GM20000 (cell line): Measurements from ENCODE around the gene SSC4D.

Experiments used
- DNase-seq: peaks from one replicate; pipeline ENCODE4 v3.0.0; 2012; ENCODE audit warnings: low spot score
- TF ChIP-seq, protein P1 (sequence below): IDR thresholded peaks from 2 replicates; pipeline ENCODE4 v1.5.1; 2012; ENCODE audit warnings: mild to moderate bottlenecking, control low read depth; ENCODE audit errors: extremely low read depth, missing control alignments

SSC4D gene

DNA sequence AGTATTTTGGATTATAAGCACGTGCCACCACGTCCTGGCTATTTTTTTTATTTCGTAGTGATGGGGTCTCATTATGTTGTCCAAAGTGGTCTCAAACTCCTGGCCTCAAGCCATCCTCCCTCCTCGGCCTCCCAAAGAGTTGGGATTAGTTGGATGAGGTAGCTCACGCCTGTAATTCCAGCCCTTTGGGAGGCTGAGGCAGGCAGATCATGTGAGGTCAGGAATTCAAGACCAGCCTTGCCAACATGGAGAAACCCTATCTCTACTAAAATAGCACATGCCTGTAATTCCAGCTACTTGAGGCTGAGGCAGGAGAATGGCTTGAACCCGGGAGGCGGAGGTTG lies 28.9 kb downstream of the SSC4D start:
- no peak for DNase-seq
- TF ChIP-seq, protein P1, sequence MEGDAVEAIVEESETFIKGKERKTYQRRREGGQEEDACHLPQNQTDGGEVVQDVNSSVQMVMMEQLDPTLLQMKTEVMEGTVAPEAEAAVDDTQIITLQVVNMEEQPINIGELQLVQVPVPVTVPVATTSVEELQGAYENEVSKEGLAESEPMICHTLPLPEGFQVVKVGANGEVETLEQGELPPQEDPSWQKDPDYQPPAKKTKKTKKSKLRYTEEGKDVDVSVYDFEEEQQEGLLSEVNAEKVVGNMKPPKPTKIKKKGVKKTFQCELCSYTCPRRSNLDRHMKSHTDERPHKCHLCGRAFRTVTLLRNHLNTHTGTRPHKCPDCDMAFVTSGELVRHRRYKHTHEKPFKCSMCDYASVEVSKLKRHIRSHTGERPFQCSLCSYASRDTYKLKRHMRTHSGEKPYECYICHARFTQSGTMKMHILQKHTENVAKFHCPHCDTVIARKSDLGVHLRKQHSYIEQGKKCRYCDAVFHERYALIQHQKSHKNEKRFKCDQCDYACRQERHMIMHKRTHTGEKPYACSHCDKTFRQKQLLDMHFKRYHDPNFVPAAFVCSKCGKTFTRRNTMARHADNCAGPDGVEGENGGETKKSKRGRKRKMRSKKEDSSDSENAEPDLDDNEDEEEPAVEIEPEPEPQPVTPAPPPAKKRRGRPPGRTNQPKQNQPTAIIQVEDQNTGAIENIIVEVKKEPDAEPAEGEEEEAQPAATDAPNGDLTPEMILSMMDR = no peak

DNA sequence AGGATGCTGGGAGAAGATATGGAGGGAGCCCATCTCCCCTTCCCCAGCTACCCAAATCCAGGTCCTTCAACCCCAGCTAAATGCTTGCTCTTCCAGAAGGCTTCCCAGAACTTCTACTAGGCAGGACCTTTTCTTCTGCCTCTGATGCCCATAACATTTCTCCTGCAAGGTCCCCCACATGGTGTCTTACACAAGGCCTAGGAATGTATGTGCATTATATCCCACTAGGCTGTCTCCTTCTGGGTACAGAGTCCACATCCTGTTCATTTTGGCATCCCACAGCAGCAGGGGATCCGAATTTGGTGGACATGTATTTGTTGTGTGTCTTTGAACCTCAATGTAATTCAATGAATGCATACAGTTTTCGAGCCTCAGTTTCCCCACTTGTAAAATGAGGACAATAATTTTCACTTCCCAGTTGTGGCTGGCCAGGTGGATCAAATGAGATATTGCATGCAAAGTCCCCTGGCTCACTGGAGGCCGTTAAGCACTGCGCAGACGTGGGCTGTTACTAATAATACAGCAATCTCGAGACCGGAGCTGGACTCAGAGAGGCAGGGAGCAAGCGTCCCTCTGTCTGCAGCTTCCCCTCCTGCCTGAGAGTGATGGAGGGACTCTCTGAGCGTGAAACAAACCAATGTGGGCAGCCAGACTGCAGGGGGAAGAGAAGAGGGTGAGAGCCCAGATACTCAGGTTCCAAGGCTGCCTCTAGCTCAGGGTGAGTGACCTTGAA lies 32.1 kb downstream of the SSC4D start:
- no peak for DNase-seq

DNA sequence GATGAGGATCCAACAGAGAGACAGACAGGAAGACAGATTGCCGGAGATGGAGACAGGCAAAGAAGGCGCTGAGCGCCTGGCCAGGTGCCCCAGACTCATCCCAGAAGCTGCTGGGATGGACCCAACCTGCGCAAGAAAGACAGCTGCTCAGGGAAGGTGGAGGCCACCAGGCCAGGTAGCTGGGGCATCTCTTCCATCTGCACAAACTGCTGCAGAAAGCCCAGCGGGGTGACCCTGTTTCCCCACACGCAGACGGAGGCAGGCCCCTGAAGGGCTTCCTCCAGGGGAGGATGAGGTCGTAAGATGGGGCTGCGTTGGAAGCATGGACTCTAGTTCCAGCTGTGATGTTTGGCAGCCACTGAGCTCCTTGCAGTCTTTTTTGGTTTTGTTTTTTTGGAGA lies 34.2 kb downstream of the SSC4D start:
- TF ChIP-seq, protein P1 = no peak
- no peak for DNase-seq

More for the DNA sequence above, 32.1 kb downstream of the SSC4D start:
- TF ChIP-seq, protein P1 = no peak

DNA sequence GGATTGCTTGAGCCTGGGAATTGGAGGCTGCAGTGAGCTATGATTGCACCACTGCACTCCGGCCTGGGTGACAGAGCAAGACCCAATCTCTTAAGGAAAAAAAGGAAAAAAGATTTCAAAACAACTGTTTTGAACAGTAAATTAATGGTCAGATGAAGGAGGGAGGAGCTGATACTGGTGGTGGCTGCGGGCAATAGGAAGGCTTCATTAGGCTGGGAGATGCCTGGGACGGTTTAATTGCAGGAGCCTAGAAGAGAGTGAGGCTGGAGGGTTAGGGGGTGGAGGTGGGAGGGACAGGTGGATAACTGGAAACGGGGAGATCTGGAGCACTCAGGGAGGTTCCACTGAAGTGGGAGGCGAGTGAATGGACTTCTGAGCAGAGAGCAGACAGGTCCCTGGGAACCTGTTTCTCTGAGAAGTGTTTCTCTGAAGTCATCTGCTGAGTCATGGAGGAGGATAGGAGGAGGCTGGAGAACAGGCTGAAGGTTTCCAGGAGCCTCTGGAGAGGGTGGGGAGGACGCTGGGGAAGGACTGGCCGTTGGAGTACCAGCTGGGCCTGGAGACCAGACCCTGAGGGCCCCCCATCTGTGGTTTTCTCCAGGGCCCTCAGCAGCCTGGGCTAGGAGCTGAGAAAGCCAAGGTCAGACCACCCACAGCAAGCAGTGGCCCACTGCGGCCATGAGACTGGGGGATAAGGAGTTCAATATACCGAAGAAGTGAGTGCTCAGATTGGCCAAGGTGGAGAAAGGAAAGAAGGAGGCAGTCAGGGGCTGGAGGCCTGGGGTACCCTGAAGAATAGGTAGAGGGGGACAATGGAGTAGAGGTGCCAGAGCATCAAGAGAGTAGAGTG lies 36.3 kb downstream of the SSC4D start:
- TF ChIP-seq, protein P1 = no peak
- DNase-seq = no peak

DNA sequence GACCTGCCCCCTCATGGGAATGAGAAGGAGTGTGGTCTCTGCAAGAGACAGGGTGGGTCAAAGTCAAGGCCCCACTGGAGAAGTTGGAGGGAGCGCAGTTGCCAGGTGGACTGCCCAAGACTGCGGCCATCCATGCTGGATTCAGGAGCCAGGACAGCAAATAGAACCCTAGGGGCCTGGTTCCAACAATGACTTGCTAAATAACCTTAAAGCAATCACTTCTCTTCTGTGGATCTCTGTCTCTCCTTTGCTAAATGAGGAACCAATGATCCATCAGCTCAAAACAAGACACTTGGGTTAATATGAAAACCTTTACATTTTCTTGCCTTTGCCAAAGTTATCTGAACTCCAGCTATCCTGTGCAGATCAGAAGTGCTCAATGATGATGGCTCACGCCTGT lies 38.1 kb downstream of the SSC4D start:
- TF ChIP-seq, protein P1 = no peak
- DNase-seq = no peak

DNA sequence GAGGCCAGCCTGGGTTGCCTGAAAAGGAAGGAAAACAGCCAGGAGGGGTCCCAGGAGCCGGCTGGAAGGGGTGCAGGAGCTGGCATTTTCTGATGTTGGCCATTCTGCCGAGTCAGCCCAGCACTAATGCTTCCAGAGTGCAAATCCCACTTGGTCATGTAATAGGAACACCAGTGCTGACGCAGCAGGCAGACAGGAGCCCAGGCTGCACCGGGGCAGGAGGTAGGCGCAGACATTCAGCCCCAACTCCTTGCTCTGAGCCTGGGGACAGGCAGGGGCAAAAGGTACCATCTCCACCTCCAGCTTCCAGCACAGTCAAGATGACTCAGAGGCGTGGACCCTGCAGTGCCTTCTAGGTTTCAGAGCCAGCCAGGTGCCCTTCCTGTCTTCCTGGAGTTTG lies 40.5 kb downstream of the SSC4D start:
- TF ChIP-seq, protein P1 = no peak
- no peak for DNase-seq

DNA sequence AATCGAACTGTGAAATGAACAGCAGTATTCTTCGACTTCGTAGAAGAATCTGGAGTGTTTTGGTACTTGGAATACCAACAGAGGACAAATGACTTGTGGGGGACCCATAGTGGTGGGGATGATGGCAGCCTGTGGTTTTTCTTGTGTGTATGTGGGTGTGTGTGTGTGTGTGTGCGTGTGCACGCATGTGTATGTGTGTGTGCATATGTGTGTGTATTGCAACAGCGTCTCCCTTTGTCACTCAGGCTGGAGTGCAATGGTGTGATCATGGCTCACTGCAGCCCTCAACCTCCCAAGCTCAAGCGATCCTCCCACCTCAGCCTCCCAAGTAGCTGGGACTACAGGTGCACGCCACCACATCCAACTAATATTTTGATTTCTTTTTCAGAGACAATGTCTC lies 41.3 kb downstream of the SSC4D start:
- no peak for DNase-seq
- TF ChIP-seq, protein P1 = no peak
